Stimulated activated CD8-positive, alpha-beta memory T cell treated with anti-CD3 and anti-CD28 coated beads, Interleukin-7, amount 100 ng/mL, for 4 hours (primary cell): Measurements from ENCODE around the gene SMURF2.
"Not testable (repeated sequence)": the region's sequence is repeated elsewhere in the genome, so short reads cannot be mapped to it uniquely, and the experiment has no call there.

Experiments used
- DNase-seq, 2 donors: peaks; one replicate each; pipeline ENCODE4 v3.0.0-alpha.2; 2020; ENCODE audit warnings: low read depth in 2 of 2

Gene SMURF2

DNA sequence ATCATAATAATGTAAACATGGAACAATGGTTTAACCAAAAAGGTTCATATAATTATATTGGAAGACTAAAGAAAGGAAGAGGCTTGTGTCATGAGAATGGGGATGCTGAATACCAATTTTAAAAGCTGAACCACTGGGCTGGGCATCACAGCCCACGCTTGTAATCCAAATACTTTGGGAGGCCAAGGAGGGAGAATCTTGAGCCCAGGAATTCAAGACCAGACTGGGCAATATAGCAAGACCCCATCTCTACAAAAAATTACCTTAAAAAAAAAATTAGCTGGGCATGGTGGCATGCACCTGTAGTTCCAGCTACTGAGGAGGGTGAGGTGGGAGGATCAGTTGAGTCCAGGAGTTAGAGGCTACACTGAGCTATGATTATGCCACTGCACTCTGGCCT is 65.1 kb downstream of the SMURF2 start:
- DNase-seq, result no peak

DNA sequence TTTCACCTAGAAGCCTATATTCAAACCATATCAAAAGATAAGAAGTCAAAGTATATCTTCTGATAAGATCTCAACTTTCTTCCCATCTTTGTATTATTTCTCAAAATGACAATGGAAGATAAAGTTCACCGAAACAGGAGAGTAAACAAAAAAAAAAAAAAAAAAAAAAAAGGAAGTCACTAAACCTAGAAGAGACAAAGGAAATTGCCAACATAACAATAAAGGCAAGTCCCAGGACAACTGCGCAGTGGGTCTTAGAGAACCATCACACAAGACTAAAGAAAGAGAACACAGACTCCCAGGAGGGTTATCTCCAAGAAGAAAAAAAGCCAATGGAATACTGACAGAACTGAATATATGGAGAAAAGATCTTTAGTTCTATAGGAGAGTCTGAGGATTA is 65.7 kb downstream of the SMURF2 start:
- DNase-seq, result no peak

DNA sequence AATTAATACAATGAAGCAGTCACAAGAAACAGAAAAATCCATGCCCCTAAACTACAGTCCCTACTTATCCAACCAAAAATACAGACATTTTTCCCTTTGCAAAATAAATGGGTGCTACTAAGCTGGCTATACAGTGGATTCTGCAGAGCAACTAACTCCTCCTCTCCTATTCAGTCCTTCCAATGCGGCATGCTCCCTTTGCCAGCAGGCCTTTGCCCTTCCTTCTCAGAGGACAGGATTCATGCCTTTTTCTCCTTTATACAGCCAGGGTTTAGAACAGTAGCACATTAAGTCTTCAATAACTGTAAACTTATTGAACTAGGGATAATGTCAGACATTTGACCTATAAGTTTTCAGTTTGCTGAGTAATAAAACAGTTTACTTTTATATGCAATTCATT is 70.2 kb downstream of the SMURF2 start:
- no peak for DNase-seq

DNA sequence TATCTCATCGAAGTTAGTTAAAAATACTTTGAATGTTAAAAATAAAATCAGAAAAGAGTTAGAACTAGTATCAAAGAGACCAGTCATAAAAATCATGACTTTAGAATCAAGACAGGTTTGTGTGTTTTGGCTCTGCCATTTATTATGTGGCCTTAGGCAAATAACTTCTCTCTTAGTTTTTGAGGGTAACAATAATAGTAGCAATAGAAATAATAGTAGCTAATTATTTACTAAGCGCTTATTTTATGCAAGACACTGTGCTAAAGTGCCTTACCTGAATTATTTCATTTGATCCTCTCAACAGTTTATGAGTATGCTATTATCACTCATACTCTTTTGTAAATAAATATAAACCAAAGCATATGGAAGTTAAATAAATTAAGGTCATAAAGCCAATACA is 77.0 kb downstream of the SMURF2 start:
- DNase-seq, result no peak

DNA sequence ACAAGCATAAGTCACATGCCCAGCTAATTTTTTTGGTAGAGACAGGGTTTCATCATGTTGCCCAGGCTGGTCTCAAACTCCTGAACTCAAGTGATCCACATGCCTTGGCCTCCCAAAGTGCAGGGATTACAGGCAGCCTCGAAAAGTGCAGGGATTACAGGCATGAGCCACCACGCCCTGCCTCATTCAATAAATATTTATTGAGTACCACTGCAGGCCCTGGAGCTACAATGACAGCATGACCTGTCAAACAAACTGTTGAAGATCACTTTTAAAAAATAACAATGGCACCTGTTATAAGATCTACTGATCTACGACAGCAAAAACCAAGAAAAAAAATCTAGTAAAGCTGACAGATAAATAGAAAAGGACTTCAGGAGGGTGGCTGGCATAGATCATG is 79.1 kb downstream of the SMURF2 start:
- no peak for DNase-seq

DNA sequence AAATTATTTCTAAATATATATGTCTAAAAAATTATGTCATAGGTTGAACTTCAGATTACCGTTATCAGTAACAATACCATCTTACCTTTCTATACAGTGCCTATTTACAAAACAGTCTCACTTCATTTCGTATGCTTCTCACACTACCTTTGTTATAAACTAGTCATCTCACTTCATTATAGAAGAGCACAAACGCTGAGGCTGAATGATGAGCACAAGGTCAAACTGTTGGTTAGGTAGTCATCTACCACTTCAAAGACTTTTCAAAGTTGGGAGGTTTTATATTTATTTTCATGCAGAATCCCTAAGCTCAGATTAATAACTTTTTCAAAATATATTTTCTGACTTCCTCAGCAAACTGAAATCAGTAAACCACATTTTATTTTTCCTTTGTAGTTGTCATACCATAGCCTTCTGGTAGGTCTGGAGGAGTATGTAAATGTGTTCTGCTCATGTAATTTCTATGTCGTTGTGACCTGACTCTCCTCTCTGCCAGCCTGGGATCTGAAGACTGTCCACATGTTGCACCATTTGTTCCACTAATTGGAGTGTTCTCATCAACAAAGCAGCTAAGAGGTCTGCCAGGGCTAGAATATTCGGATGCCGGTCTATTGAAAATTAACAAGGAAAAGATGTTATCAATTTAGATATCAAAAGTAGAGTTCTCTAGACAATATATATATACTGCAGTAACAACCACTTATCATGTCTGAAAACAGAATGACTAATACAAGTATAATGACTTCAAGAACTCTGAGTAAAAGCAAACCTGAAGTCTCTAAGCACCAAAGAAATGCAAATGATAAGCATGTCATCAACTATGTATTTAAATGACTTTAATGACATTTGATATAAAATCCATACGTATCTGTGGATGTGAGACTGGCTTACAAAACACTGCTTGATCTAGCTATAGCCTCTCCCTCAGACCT is 81.5 kb downstream of the SMURF2 start:
- no peak for DNase-seq

DNA sequence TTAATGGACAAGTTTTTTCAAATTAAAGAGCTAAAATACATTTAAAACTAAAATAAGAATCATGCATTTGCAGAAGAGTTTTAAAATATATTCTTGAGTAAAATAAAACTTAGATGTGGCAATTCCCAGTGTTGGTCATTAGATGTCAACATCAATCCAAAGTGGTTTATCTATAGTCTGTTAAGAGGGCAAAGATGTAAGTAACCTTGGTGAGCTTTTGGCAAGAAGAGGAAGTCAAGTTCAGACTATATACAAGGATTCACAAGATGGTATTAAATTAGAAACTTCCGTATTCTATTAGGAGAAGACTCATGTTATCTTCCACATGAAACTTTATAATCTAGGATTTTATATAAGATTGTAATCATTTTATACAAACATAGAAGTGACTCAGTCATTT is 82.2 kb downstream of the SMURF2 start:
- DNase-seq, result no peak

DNA sequence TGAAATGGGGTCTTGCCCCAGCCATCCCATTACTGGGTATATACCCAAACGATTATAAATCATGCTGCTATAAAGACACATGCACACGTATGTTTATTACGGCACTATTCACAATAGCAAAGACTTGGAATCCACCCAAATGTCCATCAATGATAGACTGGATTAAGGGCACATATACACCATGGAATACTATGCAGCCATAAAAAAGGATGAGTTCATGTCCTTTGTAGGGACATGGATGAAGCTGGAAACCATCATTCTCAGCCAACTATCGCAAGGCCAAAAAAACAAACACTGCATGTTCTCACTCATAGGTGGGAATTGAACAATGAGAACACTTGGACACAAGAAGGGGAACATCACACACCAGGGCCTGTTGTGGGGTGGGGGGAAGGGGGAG is 85.1 kb downstream of the SMURF2 start:
- not testable (repeated sequence) for DNase-seq

DNA sequence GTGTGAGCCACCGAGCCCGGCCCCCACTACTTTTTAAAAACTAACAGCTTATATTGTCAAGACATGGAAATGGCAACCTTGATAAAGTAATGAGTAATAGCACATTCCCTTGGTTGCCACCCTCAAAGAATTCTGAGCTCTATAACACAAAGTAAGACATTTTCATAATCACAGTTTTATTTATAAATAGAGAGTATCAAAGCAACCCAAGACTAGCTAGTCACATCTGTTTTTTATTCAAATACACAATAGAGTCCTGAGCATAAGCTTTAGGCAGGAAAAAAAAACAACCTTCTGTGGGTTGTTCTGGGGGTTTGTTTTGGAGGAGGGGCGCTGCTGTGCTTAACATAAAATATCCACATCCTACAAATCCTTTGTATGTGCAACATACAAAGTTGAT is 86.7 kb downstream of the SMURF2 start:
- no peak for DNase-seq

DNA sequence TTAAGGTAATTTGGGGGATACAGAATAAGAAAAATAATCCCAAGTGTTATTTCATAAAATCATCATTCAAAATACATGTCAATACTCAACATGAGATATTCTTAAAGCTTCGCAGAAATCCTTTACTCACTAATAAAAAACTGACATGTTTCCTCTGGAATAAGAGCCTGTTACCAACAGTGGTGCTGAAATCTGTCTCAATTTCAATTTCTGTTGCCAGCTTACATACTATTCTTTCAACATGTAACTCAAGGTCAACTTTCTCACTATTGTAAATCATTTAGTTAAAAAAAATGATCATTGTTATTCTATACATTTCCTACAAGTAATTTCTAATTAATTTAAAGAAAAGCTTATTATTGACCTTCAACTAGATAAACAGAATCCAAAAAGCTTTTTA is 87.5 kb downstream of the SMURF2 start:
- no peak for DNase-seq

DNA sequence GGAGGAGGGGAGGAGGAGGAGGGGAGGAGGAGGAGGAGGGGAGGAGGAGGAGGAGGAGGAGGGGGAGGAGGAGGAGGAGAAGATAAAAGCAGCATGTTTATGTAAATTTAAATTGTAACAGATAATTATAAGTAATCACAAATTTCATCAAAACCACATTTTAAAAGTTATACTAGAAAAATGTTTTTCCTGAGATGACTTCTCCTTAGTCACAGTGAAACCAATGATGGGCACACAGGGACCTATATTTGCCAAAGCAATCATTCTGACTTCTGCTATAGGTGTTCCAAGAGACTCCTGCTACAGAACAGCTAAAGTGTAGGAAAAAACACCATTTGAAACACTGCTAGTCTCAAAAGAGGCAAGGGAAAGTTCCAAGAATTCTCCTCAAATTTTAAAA is 88.9 kb downstream of the SMURF2 start:
- DNase-seq, result no peak

DNA sequence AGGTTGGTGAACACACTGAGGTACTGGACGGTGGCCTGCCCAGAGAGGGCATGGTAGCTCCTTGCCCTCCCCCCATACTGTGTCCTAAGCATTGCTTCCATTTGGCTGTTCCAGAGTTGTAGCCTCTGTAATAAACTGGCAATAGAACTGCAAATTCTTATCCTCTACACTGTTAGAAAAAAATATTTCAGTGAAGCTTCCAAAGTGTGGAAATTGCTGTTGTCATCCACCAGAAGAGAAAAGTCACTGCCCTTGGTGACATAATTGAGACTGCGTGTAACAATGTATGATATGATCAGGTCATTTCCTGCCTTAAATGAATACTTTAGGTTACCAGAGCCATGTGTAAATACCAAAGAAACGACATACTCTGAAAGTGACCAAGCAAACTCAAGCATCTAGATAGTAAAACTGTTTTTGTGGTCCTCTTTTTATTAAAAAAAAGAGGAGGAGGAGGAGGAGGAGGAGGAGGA is 89.4 kb downstream of the SMURF2 start:
- DNase-seq, result no peak

DNA sequence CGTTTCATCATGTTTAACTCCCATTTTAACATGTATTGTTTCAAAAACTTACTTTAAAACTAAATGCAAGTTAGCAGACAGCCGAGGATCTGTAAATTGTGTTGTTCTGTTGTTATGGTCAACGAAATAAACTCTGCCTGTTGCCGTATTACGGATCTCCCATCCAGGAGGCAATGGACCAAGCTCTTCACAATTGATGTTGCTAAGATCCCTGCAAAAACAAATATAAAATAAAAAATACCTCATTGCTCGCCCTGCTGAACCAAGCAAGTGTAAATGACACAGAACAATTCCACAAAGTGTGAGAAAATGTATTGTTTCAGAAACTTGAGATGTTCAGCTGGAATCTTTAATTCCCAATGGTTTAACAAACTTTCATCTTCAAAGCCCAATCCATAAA is 90.4 kb downstream of the SMURF2 start:
- DNase-seq, result no peak

DNA sequence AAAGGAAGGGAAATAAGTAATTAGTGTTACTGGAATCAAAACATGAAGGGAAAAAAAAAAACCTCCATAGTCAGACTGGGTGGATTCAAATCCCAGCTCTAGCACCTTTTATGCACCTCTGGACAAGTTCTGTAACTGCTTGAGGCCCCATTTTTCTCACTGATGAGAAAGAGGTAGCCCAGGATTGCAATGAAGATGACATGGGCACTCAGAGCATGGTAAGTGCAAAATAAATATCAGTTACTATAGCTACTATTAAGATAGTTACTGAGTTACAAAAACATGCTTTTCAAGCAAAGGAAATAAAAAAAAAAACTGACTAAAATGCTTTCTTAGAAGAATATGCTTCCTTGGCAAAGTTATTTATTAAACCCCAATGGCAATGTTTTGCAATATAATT is 96.5 kb downstream of the SMURF2 start:
- no peak for DNase-seq

DNA sequence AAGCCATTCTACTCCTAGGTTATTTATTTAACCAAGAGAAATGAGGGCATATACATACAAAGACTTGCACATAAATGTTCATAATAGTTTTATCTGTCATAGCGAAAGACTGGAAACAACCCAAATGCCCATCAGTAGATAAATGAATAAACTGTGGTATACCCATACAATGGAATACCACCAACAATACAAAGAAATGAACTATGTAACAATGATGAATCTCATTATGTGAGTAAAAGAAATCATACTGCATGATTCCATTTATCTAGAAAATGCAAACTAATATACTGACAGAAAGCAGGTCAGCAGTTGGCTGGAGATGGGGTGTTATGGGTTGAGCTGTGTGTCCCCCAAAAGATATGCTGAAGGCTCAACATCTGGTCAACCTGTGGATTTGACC is 98.0 kb downstream of the SMURF2 start:
- no peak for DNase-seq

DNA sequence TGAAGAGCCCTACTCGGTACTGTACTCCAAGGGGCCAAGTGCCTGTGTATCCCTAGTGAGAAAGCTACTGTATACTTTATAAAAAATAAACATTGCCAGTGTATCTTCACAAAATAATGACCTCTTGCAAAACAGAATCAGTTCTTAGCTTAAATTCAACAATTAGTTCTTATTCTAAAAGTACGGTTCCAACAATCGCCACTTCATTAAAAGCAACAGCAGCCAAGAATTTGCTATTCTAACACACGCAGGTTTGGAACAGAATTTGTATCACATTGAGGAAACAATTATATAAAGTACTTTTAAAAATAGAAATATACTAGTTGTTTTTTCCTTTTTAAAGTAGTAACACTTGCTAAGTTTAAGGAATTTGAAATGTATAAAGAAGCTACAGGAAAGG is 106.8 kb downstream of the SMURF2 start:
- no peak for DNase-seq

DNA sequence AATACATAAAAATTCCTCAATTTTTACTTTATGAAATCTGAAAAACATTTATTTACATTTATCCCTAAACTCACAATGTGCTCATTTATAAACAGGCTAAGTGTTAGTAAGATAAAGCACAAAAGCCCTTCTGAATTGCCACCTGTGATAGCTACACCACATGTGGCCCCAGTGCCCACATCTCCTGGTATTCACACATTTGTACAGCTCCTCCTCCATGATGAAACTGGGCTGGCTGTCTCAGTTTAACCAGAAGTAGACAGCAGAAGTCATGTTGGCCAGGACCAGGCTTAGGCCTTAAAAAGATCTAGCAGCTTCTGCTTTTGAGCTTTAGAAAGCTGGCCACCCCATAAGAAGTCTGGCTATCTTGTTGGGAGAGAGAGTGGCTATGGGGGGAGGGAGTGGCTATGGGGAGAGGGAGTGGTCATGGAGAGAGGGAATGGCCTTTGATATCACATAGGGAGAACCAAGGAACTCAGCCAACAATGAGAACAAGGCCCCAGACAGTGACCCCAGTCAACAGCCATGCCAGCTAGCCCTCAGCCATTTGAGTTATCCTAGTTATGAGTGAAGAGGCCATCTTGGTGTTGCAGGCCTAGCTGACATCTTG is 108.0 kb downstream of the SMURF2 start:
- no peak for DNase-seq

DNA sequence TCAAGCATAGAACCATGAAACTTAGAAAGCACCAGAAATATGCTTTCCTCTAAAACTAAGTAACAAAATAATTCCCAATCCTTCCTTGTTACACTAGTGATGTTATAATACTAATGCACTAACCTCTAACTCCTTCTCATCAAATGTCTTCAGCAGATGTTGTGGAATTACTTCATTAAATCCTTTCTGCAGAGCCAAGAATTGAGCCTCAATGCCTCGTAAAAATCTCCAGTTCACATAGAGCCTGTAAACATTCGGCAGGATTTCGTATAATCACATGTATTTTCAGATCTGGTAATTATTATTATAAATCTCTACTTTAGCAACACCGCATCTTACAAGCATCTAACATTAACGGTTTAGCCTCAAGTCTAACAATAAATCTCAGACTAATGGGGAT is 110.6 kb downstream of the SMURF2 start:
- DNase-seq, result no peak

DNA sequence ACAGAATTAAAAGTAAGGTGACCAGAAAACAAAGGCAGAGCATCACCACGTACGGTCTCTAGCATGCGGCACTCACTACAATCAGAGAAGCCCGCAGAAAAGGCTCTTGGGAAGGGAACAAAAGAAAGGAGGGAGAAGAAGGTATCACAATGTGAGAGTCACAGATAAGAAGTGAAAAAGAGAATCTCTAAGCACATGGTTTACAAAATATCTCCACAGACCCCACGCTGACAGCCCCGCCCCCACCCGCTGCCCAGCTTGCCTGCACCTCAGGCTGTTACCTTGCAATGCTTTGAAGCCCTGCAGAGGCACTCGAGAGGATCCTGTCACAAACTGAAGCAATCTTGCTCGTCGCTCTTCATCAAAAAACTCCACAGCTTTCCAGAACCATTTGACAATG is 114.8 kb downstream of the SMURF2 start:
- DNase-seq, result no peak

DNA sequence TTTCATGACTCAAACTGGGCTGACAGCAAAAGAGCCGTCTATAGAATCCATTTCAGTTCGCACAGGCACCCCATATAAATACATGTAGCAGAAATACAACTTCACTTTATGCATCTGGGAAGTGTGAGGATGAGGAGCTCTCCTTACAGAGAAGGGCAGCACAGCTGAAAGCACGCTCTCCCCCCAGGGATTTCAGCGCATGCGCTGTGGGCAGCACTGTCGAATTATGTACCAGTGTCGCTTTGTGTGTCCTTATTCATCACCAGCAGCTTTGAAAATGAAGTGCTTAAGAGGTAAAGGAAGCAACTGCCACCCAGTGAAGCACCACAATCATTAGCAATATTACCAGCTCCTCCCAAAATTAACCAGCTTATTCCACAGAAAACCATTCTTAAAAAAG is 115.4 kb downstream of the SMURF2 start:
- DNase-seq, result no peak

DNA sequence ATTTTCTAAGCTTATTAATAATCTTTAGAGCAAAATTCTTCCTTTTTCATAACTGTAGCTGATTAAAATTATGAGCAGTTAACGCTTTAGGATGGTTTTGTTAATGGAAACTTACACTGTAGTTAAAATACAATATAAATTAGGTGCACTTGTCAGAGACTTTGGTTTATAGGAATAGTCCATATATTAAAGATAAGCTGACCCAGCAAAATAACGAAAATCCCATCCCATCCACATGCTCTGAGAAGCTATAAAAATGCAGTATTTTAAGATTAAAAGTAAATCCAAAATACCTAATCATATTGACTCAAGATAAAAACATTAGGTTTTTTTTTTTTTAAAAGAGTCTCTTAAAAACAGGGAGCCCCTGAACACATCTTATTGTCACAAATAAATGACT is 117.4 kb downstream of the SMURF2 start:
- DNase-seq, result no peak

DNA sequence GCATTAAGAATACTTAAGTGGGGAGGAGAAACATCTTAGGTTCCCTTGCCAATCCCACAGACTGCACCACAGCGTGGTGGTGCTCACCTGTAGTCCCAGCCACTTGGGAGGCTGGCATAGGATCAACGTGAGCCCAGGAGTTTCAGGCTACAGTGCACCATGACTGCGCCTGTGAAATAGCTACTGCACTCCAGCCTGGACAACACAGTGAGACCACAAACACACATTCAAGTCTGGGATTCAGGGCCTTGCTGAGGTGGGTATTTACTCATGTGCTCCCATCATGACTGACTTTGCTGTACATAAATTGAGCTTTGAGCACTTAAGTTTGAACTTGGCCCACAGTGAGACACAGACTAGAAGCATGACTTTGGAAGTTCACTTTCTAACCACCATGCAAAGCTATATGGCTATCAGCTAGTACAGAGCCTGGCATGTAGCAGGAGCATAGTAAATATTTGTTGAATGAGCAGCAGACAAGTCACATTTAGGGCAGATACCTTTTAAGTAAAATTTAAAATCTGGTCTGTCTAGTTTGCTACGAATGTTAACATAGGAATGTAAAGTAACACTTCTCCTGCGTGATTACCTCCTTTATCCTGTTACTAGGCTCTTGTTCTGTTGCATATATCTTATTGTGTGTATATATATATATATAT is 121.9 kb downstream of the SMURF2 start:
- DNase-seq, result no peak
